ENCODE measurements around the gene SETD2. TPM values are rescaled to one million over a fixed set of nuclear protein-coding genes. Genes with fewer than 3 reads are reported as not detected.

SETD2 gene
- total RNA-seq, 2 donors from 2014 or later = 59.0 to 61.5 TPM

DNA sequence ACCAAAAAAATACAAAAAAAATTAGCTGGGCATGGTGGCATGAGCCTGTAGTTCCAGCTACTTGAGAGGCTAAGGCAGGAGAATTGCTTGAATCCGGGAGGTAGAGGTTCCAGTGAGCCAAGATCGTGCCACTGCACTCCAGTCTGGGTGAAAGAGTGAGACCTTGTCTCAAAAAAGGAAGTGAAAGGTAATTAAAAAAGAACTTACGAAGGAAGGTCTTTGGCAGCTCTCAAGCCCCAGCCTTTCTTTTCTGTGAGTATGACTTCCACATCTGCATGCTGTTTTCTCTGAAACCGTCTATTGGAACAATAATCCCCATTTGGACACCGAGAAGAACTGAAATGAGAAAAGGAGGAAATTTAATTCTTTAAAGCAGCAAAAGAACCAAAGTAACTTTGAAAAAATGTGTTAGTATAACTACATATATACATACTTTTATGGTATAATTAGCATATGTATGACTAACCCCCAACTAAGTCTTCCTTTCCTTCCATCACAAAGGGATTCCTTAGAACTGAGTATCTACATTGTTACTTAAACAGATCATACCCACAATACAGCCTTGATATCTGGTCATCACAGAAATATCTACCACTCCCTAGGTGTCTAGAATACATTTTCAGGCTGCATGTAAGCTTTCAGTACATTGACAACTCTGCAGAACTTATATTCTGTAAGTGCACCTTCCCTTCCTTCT, 50.1 kb downstream of the SETD2 start:
- peaks cover 88% of the 10 kb centered on the region for H3K36me3 ChIP-seq (ENCODE audit: control insufficient read depth, insufficient read depth, low read length)
- no peak overlapping the region for H3K27ac ChIP-seq (ENCODE audit: low read depth, low read length)

DNA sequence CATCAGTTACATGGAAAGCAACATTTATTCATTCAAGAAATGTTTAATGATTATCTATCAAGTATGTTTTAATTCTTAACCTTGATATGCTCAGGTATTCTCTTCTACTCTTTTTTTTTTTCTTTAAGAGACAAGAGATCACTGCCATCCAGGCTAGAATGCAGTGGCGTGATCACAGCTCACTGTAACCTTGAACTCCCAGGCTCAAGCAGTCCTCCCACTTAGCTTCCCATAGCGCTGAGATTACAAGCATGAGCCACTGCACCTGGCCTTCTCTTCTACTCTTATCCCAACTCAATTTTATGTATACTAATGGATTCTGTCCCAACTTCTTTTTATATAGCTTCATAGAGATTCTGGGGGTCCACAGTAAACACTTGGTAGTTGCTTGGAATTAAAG, 50.9 kb downstream of the SETD2 start:
- TF ChIP-seq, protein P1, sequence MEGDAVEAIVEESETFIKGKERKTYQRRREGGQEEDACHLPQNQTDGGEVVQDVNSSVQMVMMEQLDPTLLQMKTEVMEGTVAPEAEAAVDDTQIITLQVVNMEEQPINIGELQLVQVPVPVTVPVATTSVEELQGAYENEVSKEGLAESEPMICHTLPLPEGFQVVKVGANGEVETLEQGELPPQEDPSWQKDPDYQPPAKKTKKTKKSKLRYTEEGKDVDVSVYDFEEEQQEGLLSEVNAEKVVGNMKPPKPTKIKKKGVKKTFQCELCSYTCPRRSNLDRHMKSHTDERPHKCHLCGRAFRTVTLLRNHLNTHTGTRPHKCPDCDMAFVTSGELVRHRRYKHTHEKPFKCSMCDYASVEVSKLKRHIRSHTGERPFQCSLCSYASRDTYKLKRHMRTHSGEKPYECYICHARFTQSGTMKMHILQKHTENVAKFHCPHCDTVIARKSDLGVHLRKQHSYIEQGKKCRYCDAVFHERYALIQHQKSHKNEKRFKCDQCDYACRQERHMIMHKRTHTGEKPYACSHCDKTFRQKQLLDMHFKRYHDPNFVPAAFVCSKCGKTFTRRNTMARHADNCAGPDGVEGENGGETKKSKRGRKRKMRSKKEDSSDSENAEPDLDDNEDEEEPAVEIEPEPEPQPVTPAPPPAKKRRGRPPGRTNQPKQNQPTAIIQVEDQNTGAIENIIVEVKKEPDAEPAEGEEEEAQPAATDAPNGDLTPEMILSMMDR (conservative IDR thresholded peaks at IDR 0.05) = no peak
- H3K9me3 Mint-ChIP-seq = no peaks in the 10 kb centered on the region
- peaks cover 56% of the 10 kb centered on the region for H3K36me3 Mint-ChIP-seq (ENCODE audit: low read depth)
- 93% methylated on average over 2 of the region's 2 CpGs for WGBS, 2 experiments (ENCODE audit: insufficient coverage in 1 of 2, insufficient read length in 1 of 2)
- Histone ChIP-seq H3K36me3 (ENCODE audit: control insufficient read depth, insufficient read depth, low read length) (peaks cover 91% of the 10 kb centered on the region), H3K9me3 (ENCODE audit: control insufficient read depth, low read length) (no peaks in the 10 kb centered on the region), H3K4me1 (ENCODE audit: control insufficient read depth, insufficient read depth, low read length) (peaks cover 2% of the 10 kb centered on the region), H3K27ac (ENCODE audit: low read depth, low read length) (peak overlapping the region; percentile 15), H3K27me3 (ENCODE audit: control insufficient read depth, insufficient read depth, low read length, poor library complexity, severe bottlenecking) (no peaks in the 10 kb centered on the region), H3K9ac (ENCODE audit: extremely low read depth, low read length, poor library complexity, severe bottlenecking) (no peak overlapping the region), H3K4me3 (ENCODE audit: low read length) (no peak overlapping the region)
- no peaks in the 10 kb centered on the region for H3K27me3 Mint-ChIP-seq (ENCODE audit: insufficient read depth)
- no peak for DNase-seq
- peaks cover 12% of the 10 kb centered on the region for H3K4me1 Mint-ChIP-seq
- H3K27ac Mint-ChIP-seq = no peak overlapping the region
- H3K4me3 Mint-ChIP-seq = no peak overlapping the region

More for the DNA sequence above, 50.1 kb downstream of the SETD2 start:
- Histone ChIP-seq H3K9me3 (ENCODE audit: control insufficient read depth, low read length) (no peaks in the 10 kb centered on the region), H3K4me3 (ENCODE audit: low read length) (no peak overlapping the region), H3K9ac (ENCODE audit: extremely low read depth, low read length, poor library complexity, severe bottlenecking) (no peak overlapping the region), H3K4me1 (ENCODE audit: control insufficient read depth, insufficient read depth, low read length) (no peaks in the 10 kb centered on the region), H3K27me3 (ENCODE audit: control insufficient read depth, insufficient read depth, low read length, poor library complexity, severe bottlenecking) (no peaks in the 10 kb centered on the region)
- peak overlapping the region; percentile 68 for H3K27ac Mint-ChIP-seq
- no peaks in the 10 kb centered on the region for H3K9me3 Mint-ChIP-seq
- peaks cover 4% of the 10 kb centered on the region for H3K4me1 Mint-ChIP-seq
- WGBS, 2 experiments (ENCODE audit: insufficient coverage in 1 of 2, insufficient read length in 1 of 2) = 87 to 89% methylated on average over 3 to 5 of the region's 5 CpGs
- no peak overlapping the region for H3K4me3 Mint-ChIP-seq
- no peaks in the 10 kb centered on the region for H3K27me3 Mint-ChIP-seq (ENCODE audit: insufficient read depth)
- peaks cover 55% of the 10 kb centered on the region for H3K36me3 Mint-ChIP-seq (ENCODE audit: low read depth)
- no peak for DNase-seq
- TF ChIP-seq, protein P1 (conservative IDR thresholded peaks at IDR 0.05) = no peak

DNA sequence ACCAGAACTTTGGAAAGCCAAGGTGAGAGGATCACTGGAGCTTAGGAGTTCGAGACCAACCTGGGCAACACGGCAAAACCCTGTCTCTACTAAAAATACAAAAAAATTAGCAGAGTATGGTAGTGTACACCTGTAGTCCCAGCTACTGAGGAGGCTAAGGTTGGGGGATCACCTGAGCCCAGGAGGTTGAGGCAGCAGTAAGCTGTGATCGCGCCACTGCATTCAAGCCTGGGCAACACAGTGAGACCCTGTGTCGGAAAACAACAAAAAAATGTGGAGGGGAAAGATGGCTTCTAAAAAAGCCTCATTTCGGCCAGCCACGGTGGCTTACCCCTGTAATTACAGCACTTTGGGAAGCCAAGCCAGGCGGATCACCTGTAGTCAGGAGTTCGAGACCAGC, 54.5 kb downstream of the SETD2 start:
- peaks cover 12% of the 10 kb centered on the region for H3K4me1 Mint-ChIP-seq
- no peaks in the 10 kb centered on the region for H3K27me3 Mint-ChIP-seq (ENCODE audit: insufficient read depth)
- no peak overlapping the region for H3K27ac ChIP-seq (ENCODE audit: low read depth, low read length)
- TF ChIP-seq, protein P1 (conservative IDR thresholded peaks at IDR 0.05) = no peak
- peaks cover 79% of the 10 kb centered on the region for H3K36me3 ChIP-seq (ENCODE audit: control insufficient read depth, insufficient read depth, low read length)
- peaks cover 2% of the 10 kb centered on the region for H3K4me1 ChIP-seq (ENCODE audit: control insufficient read depth, insufficient read depth, low read length)
- DNase-seq = no peak
- no peaks in the 10 kb centered on the region for H3K9me3 Mint-ChIP-seq
- H3K9me3 ChIP-seq (ENCODE audit: control insufficient read depth, low read length) = no peaks in the 10 kb centered on the region
- H3K9ac ChIP-seq (ENCODE audit: extremely low read depth, low read length, poor library complexity, severe bottlenecking) = peak overlapping the region; percentile 7
- no peak overlapping the region for H3K4me3 Mint-ChIP-seq
- peaks cover 60% of the 10 kb centered on the region for H3K36me3 Mint-ChIP-seq (ENCODE audit: low read depth)
- no peak overlapping the region for H3K4me3 ChIP-seq (ENCODE audit: low read length)
- 88 to 94% methylated on average over 6 to 9 of the region's 9 CpGs for WGBS, 2 experiments (ENCODE audit: insufficient coverage in 1 of 2, insufficient read length in 1 of 2)
- H3K27ac Mint-ChIP-seq = peak overlapping the region; percentile 55
- no peaks in the 10 kb centered on the region for H3K27me3 ChIP-seq (ENCODE audit: control insufficient read depth, insufficient read depth, low read length, poor library complexity, severe bottlenecking)

All from endodermal cell (in vitro differentiated cells).